Pons (tissue), 1 donor: Measurements from ENCODE around the gene ELOA2.
"Not testable (repeated sequence)": the region's sequence is repeated elsewhere in the genome, so short reads cannot be mapped to it uniquely, and the experiment has no call there.

ENCODE experiments used
- DNase-seq: peaks from one replicate; pipeline ENCODE4 v3.0.0-alpha.2; 2016; ENCODE audit warnings: low spot score

Gene ELOA2

GRCh38 chr18:47035156-47035671 lies at the start of gene ELOA2:
Gene ELOA2, minus strand, starts transcription at chr18:47035621. Its CDS starts 357 bp downstream, at chr18:47035264.
- no peak for DNase-seq

GRCh38 chr18:47081578-47081977 lies 46.2 kb upstream of the ELOA2 start:
- DNase-seq, result no peak

GRCh38 chr18:47080872-47081271 lies 45.5 kb upstream of the ELOA2 start:
- DNase-seq, result no peak

GRCh38 chr18:47077111-47077510 lies 41.7 kb upstream of the ELOA2 start:
- DNase-seq, result peak; percentile 86

GRCh38 chr18:47075098-47075883 lies 39.9 kb upstream of the ELOA2 start:
- DNase-seq, result no peak

GRCh38 chr18:47067648-47068047 lies 32.2 kb upstream of the ELOA2 start:
- DNase-seq, result no peak

- DNase-seq, result no peak
Observed at GRCh38 chr18:47063096-47063495, 27.7 kb upstream of the ELOA2 start.

- DNase-seq, result no peak
Observed at GRCh38 chr18:47062471-47062870, 27.1 kb upstream of the ELOA2 start.

- no peak for DNase-seq
Observed at GRCh38 chr18:47054369-47054768, 18.9 kb upstream of the ELOA2 start.

- DNase-seq, result peak; percentile 86
Observed at GRCh38 chr18:47050468-47050867, 15.0 kb upstream of the ELOA2 start.

- no peak for DNase-seq
Observed at GRCh38 chr18:47040982-47041381, 5.6 kb upstream of the ELOA2 start.

- DNase-seq, result no peak
Observed at GRCh38 chr18:47036927-47037578, 1.6 kb upstream of the ELOA2 start.

- DNase-seq, result peak; percentile 34
Observed at GRCh38 chr18:47036298-47036874, 965 bp upstream of the ELOA2 start.

- DNase-seq, result not testable (repeated sequence)
Observed at GRCh38 chr18:47034591-47034990, 830 bp downstream of the ELOA2 start.

GRCh38 chr18:47032945-47033344 lies 2.5 kb downstream of the ELOA2 start:
- DNase-seq, result no peak

GRCh38 chr18:47030887-47031286 lies 4.5 kb downstream of the ELOA2 start:
- DNase-seq, result not testable (repeated sequence)

- DNase-seq, result not testable (repeated sequence)
Observed at GRCh38 chr18:47029684-47030353, 5.6 kb downstream of the ELOA2 start.

GRCh38 chr18:47028738-47029137 lies 6.7 kb downstream of the ELOA2 start:
- not testable (repeated sequence) for DNase-seq

- DNase-seq, result not testable (repeated sequence)
Observed at GRCh38 chr18:47025557-47026174, 9.8 kb downstream of the ELOA2 start.

- not testable (repeated sequence) for DNase-seq
Observed at GRCh38 chr18:47023769-47024465, 11.5 kb downstream of the ELOA2 start.

GRCh38 chr18:47022821-47023220 lies 12.6 kb downstream of the ELOA2 start:
- not testable (repeated sequence) for DNase-seq
